ENCODE results near the gene PHETA1. TPM values are rescaled to one million over a fixed set of nuclear protein-coding genes. Genes with fewer than 3 reads are reported as not detected.
"Not testable (repeated sequence)": the region's sequence is repeated elsewhere in the genome, so short reads cannot be mapped to it uniquely, and the experiment has no call there.

The PHETA1 gene
- polyA plus RNA-seq, 1 experiment: 3.5 TPM

GRCh38 chr12:111340231-111340630, 28.7 kb downstream of the PHETA1 start:
- TF ChIP-seq CTCF (IDR thresholded peaks at IDR 0.05; ENCODE audit: low read depth, low read length): no peak
- Histone ChIP-seq H3K27ac (ENCODE audit: low read depth, low read length) (no peak overlapping the region), H3K4me3 (ENCODE audit: low read depth, low read length) (no peak overlapping the region), H3K9me3 (ENCODE audit: control insufficient read depth, insufficient read depth, low read length) (peaks cover 5% of the 10 kb centered on the region; the same call in 1 of the 2 replicates), H3K27me3 (ENCODE audit: control insufficient read depth, insufficient read depth, low read length) (peaks cover 9% of the 10 kb centered on the region)
- DNase-seq (ENCODE audit: low read depth, low spot score): no peak
- ChIA-PET POLR2A (no interaction called here), CTCF (no interaction called here)

- TF ChIP-seq CTCF (IDR thresholded peaks at IDR 0.05; ENCODE audit: low read depth, low read length): no peak
- H3K27ac ChIP-seq (ENCODE audit: low read depth, low read length): no peak overlapping the region
- CTCF ChIA-PET: no interaction called here
- POLR2A ChIA-PET: no interaction called here
- peaks cover 5% of the 10 kb centered on the region; the same call in 1 of the 2 replicates for H3K9me3 ChIP-seq (ENCODE audit: control insufficient read depth, insufficient read depth, low read length)
- no peak for DNase-seq (ENCODE audit: low read depth, low spot score)
- no peak overlapping the region for H3K4me3 ChIP-seq (ENCODE audit: low read depth, low read length)
- peaks cover 12% of the 10 kb centered on the region for H3K27me3 ChIP-seq (ENCODE audit: control insufficient read depth, insufficient read depth, low read length)
These were observed 29.5 kb downstream of the PHETA1 start for GRCh38 chr12:111339321-111339938.

- H3K4me3 ChIP-seq (ENCODE audit: low read depth, low read length): no peak overlapping the region
- H3K9me3 ChIP-seq (ENCODE audit: control insufficient read depth, insufficient read depth, low read length): peaks cover 3% of the 10 kb centered on the region; the same call in 1 of the 2 replicates
- ChIA-PET POLR2A (no interaction called here), CTCF (no interaction called here)
- no peak for DNase-seq (ENCODE audit: low read depth, low spot score)
- no peak for TF ChIP-seq CTCF (IDR thresholded peaks at IDR 0.05; ENCODE audit: low read depth, low read length)
- H3K27ac ChIP-seq (ENCODE audit: low read depth, low read length): no peak overlapping the region
- peaks cover 12% of the 10 kb centered on the region for H3K27me3 ChIP-seq (ENCODE audit: control insufficient read depth, insufficient read depth, low read length)
These were observed 30.8 kb downstream of the PHETA1 start for GRCh38 chr12:111338096-111338495.

- Histone ChIP-seq H3K9me3 (ENCODE audit: control insufficient read depth, insufficient read depth, low read length) (no peaks in the 10 kb centered on the region), H3K27ac (ENCODE audit: low read depth, low read length) (no peak overlapping the region), H3K4me3 (ENCODE audit: low read depth, low read length) (no peak overlapping the region), H3K27me3 (ENCODE audit: control insufficient read depth, insufficient read depth, low read length) (peaks cover 9% of the 10 kb centered on the region)
- no peak for DNase-seq (ENCODE audit: low read depth, low spot score)
- ChIA-PET POLR2A (no interaction called here), CTCF (no interaction called here)
- TF ChIP-seq CTCF (IDR thresholded peaks at IDR 0.05; ENCODE audit: low read depth, low read length): no peak
These were observed 31.5 kb downstream of the PHETA1 start for GRCh38 chr12:111337371-111337770.

- DNase-seq (ENCODE audit: low read depth, low spot score); CTCF ChIA-PET: not testable (repeated sequence)
These were observed 32.5 kb downstream of the PHETA1 start for GRCh38 chr12:111336411-111336810.

More at GRCh38 chr12:111336411-111336810, 32.5 kb downstream of the PHETA1 start:
- H3K9me3 ChIP-seq (ENCODE audit: control insufficient read depth, insufficient read depth, low read length); POLR2A ChIA-PET; H3K27ac ChIP-seq (ENCODE audit: low read depth, low read length); H3K27me3 ChIP-seq (ENCODE audit: control insufficient read depth, insufficient read depth, low read length); H3K4me3 ChIP-seq (ENCODE audit: low read depth, low read length): not testable (repeated sequence)

Measured in AG04450 (cell line).